GM12892 (cell line): ENCODE data around the gene DIP2B.

Experiments
- POLR2A ChIP-seq: IDR thresholded peaks from 2 replicates; pipeline ENCODE4 v1.6.1; 2011; ENCODE audit warnings: low read depth, low read length, control low read depth
- POLR2AphosphoS5 ChIP-seq: IDR thresholded peaks from 2 replicates; pipeline ENCODE4 v1.6.1; 2011; ENCODE audit warnings: low read depth, low read length, control low read depth

DNA sequence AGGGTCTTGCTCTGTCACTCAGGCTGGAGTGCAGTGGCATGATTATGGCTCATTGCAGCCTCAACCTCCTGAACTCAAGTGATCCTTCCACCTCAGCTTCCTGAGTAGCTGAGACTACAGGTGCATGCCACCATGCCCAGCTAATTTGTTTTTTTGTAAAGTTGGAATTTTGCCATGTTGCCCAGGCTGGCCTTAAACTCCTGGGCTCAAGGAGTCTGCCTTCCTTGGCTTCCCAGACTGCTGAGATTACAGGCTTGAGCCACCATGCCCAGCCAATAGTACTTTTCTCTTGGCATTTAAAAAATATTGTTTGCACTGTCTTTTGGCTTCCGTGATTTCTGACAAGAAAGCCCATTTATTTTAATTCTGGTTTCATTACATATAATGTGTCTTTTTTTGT lies 61.3 kb downstream of the DIP2B start:
- no peak for TF ChIP-seq POLR2AphosphoS5
- no peak for TF ChIP-seq POLR2A
